ENCODE data around the gene PLEKHM2.

Gene PLEKHM2

GRCh38 chr1:15740924-15741850, 57.1 kb downstream of the PLEKHM2 start:
- DNase-seq: peak; percentile 25 to 84

- DNase-seq: no peak
These were observed 58.2 kb downstream of the PLEKHM2 start, which contains the start of gene TMEM82 for GRCh38 chr1:15742339-15742801. Gene TMEM82 (plus strand): TSS chr1:15742499. CDS start chr1:15742560, 61 bp downstream.

GRCh38 chr1:15744122-15744679, 60.1 kb downstream of the PLEKHM2 start:
- no peak for DNase-seq

GRCh38 chr1:15747378-15747777, 63.3 kb downstream of the PLEKHM2 start:
- DNase-seq: no peak

GRCh38 chr1:15748264-15748663, 64.1 kb downstream of the PLEKHM2 start:
- no peak for DNase-seq

- DNase-seq: no peak
These were observed 64.7 kb downstream of the PLEKHM2 start for GRCh38 chr1:15748690-15749398.

GRCh38 chr1:15749399-15750291, 65.5 kb downstream of the PLEKHM2 start:
- DNase-seq: no peak

GRCh38 chr1:15750924-15751323, 66.8 kb downstream of the PLEKHM2 start:
- DNase-seq: no peak

- DNase-seq: no peak
These were observed 67.6 kb downstream of the PLEKHM2 start for GRCh38 chr1:15751717-15752116.

GRCh38 chr1:15753776-15754175, 69.7 kb downstream of the PLEKHM2 start:
- no peak for DNase-seq

- DNase-seq: no peak
These were observed 71.0 kb downstream of the PLEKHM2 start for GRCh38 chr1:15755021-15755645.

- DNase-seq: no peak
These were observed 71.5 kb downstream of the PLEKHM2 start for GRCh38 chr1:15755646-15756040.

GRCh38 chr1:15756143-15757015, 72.3 kb downstream of the PLEKHM2 start:
- DNase-seq: no peak

- DNase-seq: no peak
These were observed 73.0 kb downstream of the PLEKHM2 start for GRCh38 chr1:15757016-15757543.

- no peak for DNase-seq
These were observed 73.6 kb downstream of the PLEKHM2 start for GRCh38 chr1:15757575-15758342.

GRCh38 chr1:15758343-15758931, 74.3 kb downstream of the PLEKHM2 start, which contains the start of gene FBLIM1:
Gene FBLIM1 (plus strand): TSS chr1:15758795. CDS start chr1:15764984, 6,189 bp downstream.
- no peak for DNase-seq

GRCh38 chr1:15758953-15759661, 75.0 kb downstream of the PLEKHM2 start:
- no peak for DNase-seq

- DNase-seq: no peak
These were observed 76.5 kb downstream of the PLEKHM2 start for GRCh38 chr1:15760520-15761211.
